ENCODE results near the gene EXD3. TPM values are rescaled to one million over a fixed set of nuclear protein-coding genes. Genes with fewer than 3 reads are reported as not detected.

EXD3 gene
- total and polyA plus RNA-seq, 2 of the 13 experiments (the other 11 are each of a cell fraction or from before 2014, with no cell fraction given): 2.7 to 4.8 TPM

DNA sequence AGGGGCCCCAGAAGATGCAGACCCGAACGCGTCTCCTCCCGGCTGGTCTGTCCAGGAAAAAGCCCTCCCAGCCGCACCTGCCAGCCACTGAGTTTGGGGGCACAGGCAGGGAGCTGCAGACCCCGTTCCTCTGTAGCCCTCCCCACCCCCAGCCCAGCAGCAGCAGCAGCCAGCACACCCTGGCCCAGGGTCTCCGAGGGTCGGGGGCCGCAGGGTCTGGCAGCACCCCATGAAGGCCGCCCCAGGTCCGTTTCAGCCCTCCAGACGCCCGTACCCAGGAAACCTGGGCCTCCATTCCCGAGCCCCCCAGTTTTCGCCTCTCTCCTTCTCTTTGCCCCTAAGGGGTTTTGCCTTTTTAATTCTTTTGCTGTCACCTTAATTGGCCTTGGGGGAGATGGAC, 19.7 kb downstream of the EXD3 start (continued):
- no peak for TF ChIP-seq ZNF136 (CRISPR knock-in tag; IDR thresholded peaks at IDR 0.05; ENCODE audit: low read depth)
- TF ChIP-seq SIN3B (IDR thresholded peaks at IDR 0.05; ENCODE audit: low read length): no peak
- TF ChIP-seq, protein P1, sequence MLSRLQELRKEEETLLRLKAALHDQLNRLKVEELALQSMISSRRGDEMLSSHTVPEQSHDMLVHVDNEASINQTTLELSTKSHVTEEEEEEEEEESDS (CRISPR knock-in tag; IDR thresholded peaks at IDR 0.05; ENCODE audit: borderline replicate concordance): no peak
- no peak for TF ChIP-seq ZBTB1 (CRISPR knock-in tag; IDR thresholded peaks at IDR 0.05; ENCODE audit: borderline replicate concordance)
- no peak for TF ChIP-seq ZFY (CRISPR knock-in tag; IDR thresholded peaks at IDR 0.05)
- TF ChIP-seq, protein P2, sequence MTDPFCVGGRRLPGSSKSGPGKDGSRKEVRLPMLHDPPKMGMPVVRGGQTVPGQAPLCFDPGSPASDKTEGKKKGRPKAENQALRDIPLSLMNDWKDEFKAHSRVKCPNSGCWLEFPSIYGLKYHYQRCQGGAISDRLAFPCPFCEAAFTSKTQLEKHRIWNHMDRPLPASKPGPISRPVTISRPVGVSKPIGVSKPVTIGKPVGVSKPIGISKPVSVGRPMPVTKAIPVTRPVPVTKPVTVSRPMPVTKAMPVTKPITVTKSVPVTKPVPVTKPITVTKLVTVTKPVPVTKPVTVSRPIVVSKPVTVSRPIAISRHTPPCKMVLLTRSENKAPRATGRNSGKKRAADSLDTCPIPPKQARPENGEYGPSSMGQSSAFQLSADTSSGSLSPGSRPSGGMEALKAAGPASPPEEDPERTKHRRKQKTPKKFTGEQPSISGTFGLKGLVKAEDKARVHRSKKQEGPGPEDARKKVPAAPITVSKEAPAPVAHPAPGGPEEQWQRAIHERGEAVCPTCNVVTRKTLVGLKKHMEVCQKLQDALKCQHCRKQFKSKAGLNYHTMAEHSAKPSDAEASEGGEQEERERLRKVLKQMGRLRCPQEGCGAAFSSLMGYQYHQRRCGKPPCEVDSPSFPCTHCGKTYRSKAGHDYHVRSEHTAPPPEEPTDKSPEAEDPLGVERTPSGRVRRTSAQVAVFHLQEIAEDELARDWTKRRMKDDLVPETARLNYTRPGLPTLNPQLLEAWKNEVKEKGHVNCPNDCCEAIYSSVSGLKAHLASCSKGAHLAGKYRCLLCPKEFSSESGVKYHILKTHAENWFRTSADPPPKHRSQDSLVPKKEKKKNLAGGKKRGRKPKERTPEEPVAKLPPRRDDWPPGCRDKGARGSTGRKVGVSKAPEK (CRISPR knock-in tag; IDR thresholded peaks at IDR 0.05; ENCODE audit: borderline replicate concordance): no peak

DNA sequence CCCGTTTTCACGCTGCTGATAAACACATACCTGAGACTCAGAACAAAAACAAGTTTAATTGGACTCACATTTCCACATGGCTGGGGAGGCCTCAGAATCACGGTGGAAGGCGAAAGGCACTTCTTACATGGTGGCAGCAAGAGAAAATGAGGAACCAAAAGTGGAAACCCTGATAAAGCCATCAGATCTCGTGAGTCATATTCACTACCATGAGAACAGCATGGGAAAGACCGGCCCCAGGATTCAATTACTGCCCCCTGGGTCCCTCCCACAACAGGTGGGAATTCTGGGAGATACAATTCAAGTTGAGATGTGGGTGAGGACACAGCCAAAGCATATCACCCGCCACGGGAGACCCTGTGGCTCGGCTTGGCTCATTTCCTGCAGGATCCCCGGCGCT, 20.2 kb downstream of the EXD3 start:
- no peaks in the 10 kb centered on the region for H3K79me2 ChIP-seq (ENCODE audit: insufficient read depth, low read length)
- WGBS (ENCODE audit: low lambda C conversion rate): 92% methylated on average over 6 of the region's 11 CpGs
- H3K4me3 ChIP-seq (replicated peaks in 1 of 3; ENCODE audit: insufficient read depth in 1 of 3, low read depth in 2 of 3, low read length in 3 of 3): no peak overlapping the region
- intact Hi-C loops (cut with micrococcal nuclease; ENCODE audit: unreplicated experiment): loop anchor here (10.0 kb wide), 1 partner anchor 98 kb away; the partner anchor contains the start of gene NRARP
- FAIRE-seq: no peak
- no peak for DNase-seq (ENCODE audit: low spot score)
- no peak overlapping the region for H3K4me2 ChIP-seq (ENCODE audit: low read depth, low read length)
- H3K4me1 ChIP-seq (ENCODE audit: insufficient read depth, low read length): peaks cover 27% of the 10 kb centered on the region
- in situ Hi-C loops (cut with HindIII; ENCODE audit: extremely low pct_ligation_motif_present, low pct_unique_long_range_greater_than_20kb): no loop called here
- no peaks in the 10 kb centered on the region for H3K9me3 ChIP-seq (ENCODE audit: low read length)
- no TSS peak for BruUV-seq (replicated peaks)
- no peak for ATAC-seq
- POLR2A ChIA-PET: no interaction called here
- H3K36me3 ChIP-seq (replicated peaks in 1 of 2; ENCODE audit: control insufficient read depth in 1 of 2, insufficient read depth in 2 of 2, low read length in 2 of 2): no peaks in the 10 kb centered on the region
- CTCF ChIA-PET (ENCODE audit: low intra/inter-chr PET ratio, low total read pairs): no interaction called here
- H3K9ac ChIP-seq (ENCODE audit: insufficient read depth, low read depth, low read length): no peak overlapping the region
- H4K20me1 ChIP-seq (ENCODE audit: insufficient read depth, low read length): no peaks in the 10 kb centered on the region
- no peaks in the 10 kb centered on the region for H3K27me3 ChIP-seq (ENCODE audit: control insufficient read depth in 1 of 2, insufficient read depth in 2 of 2, low read length in 2 of 2)
- no peak overlapping the region for H2AFZ ChIP-seq (ENCODE audit: low read length)
- H3K27ac ChIP-seq (ENCODE audit: extremely low read length, insufficient read depth, low read length): no peak overlapping the region
- no peak for TF ChIP-seq ZNF598 (CRISPR knock-in tag; IDR thresholded peaks at IDR 0.05; ENCODE audit: borderline replicate concordance)
- no peak for TF ChIP-seq PHF21A (CRISPR knock-in tag; IDR thresholded peaks at IDR 0.05)
- TF ChIP-seq ZNF883 (CRISPR knock-in tag; IDR thresholded peaks at IDR 0.05; ENCODE audit: not compliant biosample characterization): no peak
- TF ChIP-seq ZBTB7A (CRISPR knock-in tag; IDR thresholded peaks at IDR 0.05): no peak
- no peak for TF ChIP-seq ZNF766 (CRISPR knock-in tag; IDR thresholded peaks at IDR 0.05; ENCODE audit: borderline replicate concordance)
- TF ChIP-seq, protein P3, sequence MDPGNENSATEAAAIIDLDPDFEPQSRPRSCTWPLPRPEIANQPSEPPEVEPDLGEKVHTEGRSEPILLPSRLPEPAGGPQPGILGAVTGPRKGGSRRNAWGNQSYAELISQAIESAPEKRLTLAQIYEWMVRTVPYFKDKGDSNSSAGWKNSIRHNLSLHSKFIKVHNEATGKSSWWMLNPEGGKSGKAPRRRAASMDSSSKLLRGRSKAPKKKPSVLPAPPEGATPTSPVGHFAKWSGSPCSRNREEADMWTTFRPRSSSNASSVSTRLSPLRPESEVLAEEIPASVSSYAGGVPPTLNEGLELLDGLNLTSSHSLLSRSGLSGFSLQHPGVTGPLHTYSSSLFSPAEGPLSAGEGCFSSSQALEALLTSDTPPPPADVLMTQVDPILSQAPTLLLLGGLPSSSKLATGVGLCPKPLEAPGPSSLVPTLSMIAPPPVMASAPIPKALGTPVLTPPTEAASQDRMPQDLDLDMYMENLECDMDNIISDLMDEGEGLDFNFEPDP (CRISPR knock-in tag; conservative IDR thresholded peaks at IDR 0.05): no peak
- TF ChIP-seq, protein P4, sequence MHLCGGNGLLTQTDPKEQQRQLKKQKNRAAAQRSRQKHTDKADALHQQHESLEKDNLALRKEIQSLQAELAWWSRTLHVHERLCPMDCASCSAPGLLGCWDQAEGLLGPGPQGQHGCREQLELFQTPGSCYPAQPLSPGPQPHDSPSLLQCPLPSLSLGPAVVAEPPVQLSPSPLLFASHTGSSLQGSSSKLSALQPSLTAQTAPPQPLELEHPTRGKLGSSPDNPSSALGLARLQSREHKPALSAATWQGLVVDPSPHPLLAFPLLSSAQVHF (CRISPR knock-in tag; IDR thresholded peaks at IDR 0.05): no peak
- no peak for TF ChIP-seq DNMT3B (CRISPR knock-in tag; conservative IDR thresholded peaks at IDR 0.05)
- TF ChIP-seq, protein P5, sequence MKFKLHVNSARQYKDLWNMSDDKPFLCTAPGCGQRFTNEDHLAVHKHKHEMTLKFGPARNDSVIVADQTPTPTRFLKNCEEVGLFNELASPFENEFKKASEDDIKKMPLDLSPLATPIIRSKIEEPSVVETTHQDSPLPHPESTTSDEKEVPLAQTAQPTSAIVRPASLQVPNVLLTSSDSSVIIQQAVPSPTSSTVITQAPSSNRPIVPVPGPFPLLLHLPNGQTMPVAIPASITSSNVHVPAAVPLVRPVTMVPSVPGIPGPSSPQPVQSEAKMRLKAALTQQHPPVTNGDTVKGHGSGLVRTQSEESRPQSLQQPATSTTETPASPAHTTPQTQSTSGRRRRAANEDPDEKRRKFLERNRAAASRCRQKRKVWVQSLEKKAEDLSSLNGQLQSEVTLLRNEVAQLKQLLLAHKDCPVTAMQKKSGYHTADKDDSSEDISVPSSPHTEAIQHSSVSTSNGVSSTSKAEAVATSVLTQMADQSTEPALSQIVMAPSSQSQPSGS (CRISPR knock-in tag; IDR thresholded peaks at IDR 0.05): no peak
